Stimulated activated memory B cell treated with anti-CD40 and anti-IgM and Interleukin-4, amounts not matched to agents 10 μg/mL and 1 μg/mL and 100 μg/mL, for 72 hours (primary cell): Measurements from ENCODE around the gene FAM78A.

ENCODE experiments used
- ATAC-seq: fragments of 150-1000 bp; cut with Tn5 transposase; 2 replicates; pipeline ENCODE4 v1.10.0; 2021
- H3K27ac Mint-ChIP-seq: one replicate; pipeline ENCODE4 v1.8.0; 2022; ENCODE audit warnings: mild to moderate bottlenecking, mixed read lengths
- H3K27me3 Mint-ChIP-seq: one replicate; pipeline ENCODE4 v1.8.0; 2022; ENCODE audit warnings: mixed read lengths
- H3K36me3 Mint-ChIP-seq: one replicate; pipeline ENCODE4 v1.8.0; 2022; ENCODE audit warnings: mixed read lengths
- H3K4me1 Mint-ChIP-seq: one replicate; pipeline ENCODE4 v1.8.0; 2022; ENCODE audit warnings: mixed read lengths
- H3K4me3 Mint-ChIP-seq: one replicate; pipeline ENCODE4 v1.8.0; 2022; ENCODE audit warnings: mild to moderate bottlenecking, moderate library complexity, mixed read lengths
- H3K9me3 Mint-ChIP-seq: one replicate; pipeline ENCODE4 v1.8.0; 2022; ENCODE audit warnings: mixed read lengths

Gene FAM78A

GRCh38 chr9:131307974-131308373 lies 31.7 kb upstream of the FAM78A start:
- Mint-ChIP-seq H3K27me3 (peaks cover 8% of the 10 kb centered on the region), H3K9me3 (no peaks in the 10 kb centered on the region), H3K27ac (no peak overlapping the region), H3K4me1 (peaks cover 6% of the 10 kb centered on the region), H3K36me3 (no peaks in the 10 kb centered on the region), H3K4me3 (no peak overlapping the region)
- ATAC-seq = peak; percentile 34

GRCh38 chr9:131306397-131307004 lies 30.2 kb upstream of the FAM78A start:
- Mint-ChIP-seq H3K4me3 (no peak overlapping the region), H3K4me1 (peaks cover 13% of the 10 kb centered on the region), H3K27me3 (peaks cover 8% of the 10 kb centered on the region), H3K36me3 (no peaks in the 10 kb centered on the region), H3K9me3 (no peaks in the 10 kb centered on the region), H3K27ac (no peak overlapping the region)
- no peak for ATAC-seq

- Mint-ChIP-seq H3K27me3 (peaks cover 8% of the 10 kb centered on the region), H3K4me3 (no peak overlapping the region), H3K4me1 (peaks cover 6% of the 10 kb centered on the region), H3K27ac (no peak overlapping the region), H3K9me3 (no peaks in the 10 kb centered on the region), H3K36me3 (no peaks in the 10 kb centered on the region)
- ATAC-seq = no peak
Measured at GRCh38 chr9:131304676-131305355, 28.5 kb upstream of the FAM78A start.

GRCh38 chr9:131303381-131304321 lies 27.3 kb upstream of the FAM78A start:
- Mint-ChIP-seq H3K36me3 (no peaks in the 10 kb centered on the region), H3K4me3 (no peak overlapping the region), H3K27me3 (peaks cover 8% of the 10 kb centered on the region), H3K4me1 (peaks cover 6% of the 10 kb centered on the region), H3K27ac (no peak overlapping the region), H3K9me3 (no peaks in the 10 kb centered on the region)
- no peak for ATAC-seq

GRCh38 chr9:131302244-131303075 lies 26.1 kb upstream of the FAM78A start:
- no peaks in the 10 kb centered on the region for H3K9me3 Mint-ChIP-seq
- no peak overlapping the region for H3K27ac Mint-ChIP-seq
- ATAC-seq = no peak
- H3K27me3 Mint-ChIP-seq = peaks cover 8% of the 10 kb centered on the region
- peaks cover 6% of the 10 kb centered on the region for H3K4me1 Mint-ChIP-seq
- H3K4me3 Mint-ChIP-seq = no peak overlapping the region
- no peaks in the 10 kb centered on the region for H3K36me3 Mint-ChIP-seq

- H3K4me1 Mint-ChIP-seq = peaks cover 6% of the 10 kb centered on the region
- no peak overlapping the region for H3K4me3 Mint-ChIP-seq
- H3K36me3 Mint-ChIP-seq = no peaks in the 10 kb centered on the region
- no peaks in the 10 kb centered on the region for H3K9me3 Mint-ChIP-seq
- no peak overlapping the region for H3K27ac Mint-ChIP-seq
- peaks cover 8% of the 10 kb centered on the region for H3K27me3 Mint-ChIP-seq
- no peak for ATAC-seq
Measured at GRCh38 chr9:131300444-131300843, 24.1 kb upstream of the FAM78A start.

GRCh38 chr9:131299961-131300347 lies 23.6 kb upstream of the FAM78A start:
- ATAC-seq = no peak
- no peaks in the 10 kb centered on the region for H3K36me3 Mint-ChIP-seq
- H3K4me1 Mint-ChIP-seq = peaks cover 6% of the 10 kb centered on the region
- H3K4me3 Mint-ChIP-seq = no peak overlapping the region
- peaks cover 8% of the 10 kb centered on the region for H3K27me3 Mint-ChIP-seq
- H3K9me3 Mint-ChIP-seq = no peaks in the 10 kb centered on the region
- no peak overlapping the region for H3K27ac Mint-ChIP-seq

- Mint-ChIP-seq H3K4me3 (no peak overlapping the region), H3K27me3 (peaks cover 3% of the 10 kb centered on the region), H3K4me1 (peaks cover 6% of the 10 kb centered on the region), H3K9me3 (no peaks in the 10 kb centered on the region), H3K36me3 (no peaks in the 10 kb centered on the region), H3K27ac (no peak overlapping the region)
- ATAC-seq = no peak
Measured at GRCh38 chr9:131299346-131299960, 23.1 kb upstream of the FAM78A start.

- Mint-ChIP-seq H3K4me1 (peaks cover 6% of the 10 kb centered on the region), H3K9me3 (no peaks in the 10 kb centered on the region), H3K27ac (no peak overlapping the region), H3K27me3 (no peaks in the 10 kb centered on the region), H3K4me3 (no peak overlapping the region), H3K36me3 (no peaks in the 10 kb centered on the region)
- ATAC-seq = no peak
Measured at GRCh38 chr9:131298816-131299215, 22.5 kb upstream of the FAM78A start.

GRCh38 chr9:131298341-131298740 lies 22.0 kb upstream of the FAM78A start:
- no peak for ATAC-seq
- H3K4me1 Mint-ChIP-seq = peaks cover 6% of the 10 kb centered on the region
- no peaks in the 10 kb centered on the region for H3K27me3 Mint-ChIP-seq
- no peaks in the 10 kb centered on the region for H3K36me3 Mint-ChIP-seq
- no peaks in the 10 kb centered on the region for H3K9me3 Mint-ChIP-seq
- H3K27ac Mint-ChIP-seq = no peak overlapping the region
- no peak overlapping the region for H3K4me3 Mint-ChIP-seq

GRCh38 chr9:131297903-131298302 lies 21.6 kb upstream of the FAM78A start:
- Mint-ChIP-seq H3K4me3 (no peak overlapping the region), H3K27me3 (no peaks in the 10 kb centered on the region), H3K9me3 (no peaks in the 10 kb centered on the region), H3K36me3 (no peaks in the 10 kb centered on the region), H3K27ac (no peak overlapping the region), H3K4me1 (peaks cover 6% of the 10 kb centered on the region)
- ATAC-seq = no peak

GRCh38 chr9:131296906-131297500 lies 20.7 kb upstream of the FAM78A start:
- Mint-ChIP-seq H3K36me3 (no peaks in the 10 kb centered on the region), H3K9me3 (no peaks in the 10 kb centered on the region), H3K27ac (no peak overlapping the region), H3K4me3 (no peak overlapping the region), H3K4me1 (no peaks in the 10 kb centered on the region), H3K27me3 (no peaks in the 10 kb centered on the region)
- no peak for ATAC-seq

GRCh38 chr9:131296460-131296859 lies 20.1 kb upstream of the FAM78A start:
- Mint-ChIP-seq H3K27me3 (no peaks in the 10 kb centered on the region), H3K4me3 (no peak overlapping the region), H3K36me3 (no peaks in the 10 kb centered on the region), H3K9me3 (no peaks in the 10 kb centered on the region), H3K27ac (no peak overlapping the region), H3K4me1 (no peaks in the 10 kb centered on the region)
- no peak for ATAC-seq

GRCh38 chr9:131292937-131293336 lies 16.6 kb upstream of the FAM78A start:
- no peaks in the 10 kb centered on the region for H3K27me3 Mint-ChIP-seq
- H3K4me3 Mint-ChIP-seq = no peak overlapping the region
- H3K4me1 Mint-ChIP-seq = no peaks in the 10 kb centered on the region
- H3K36me3 Mint-ChIP-seq = no peaks in the 10 kb centered on the region
- H3K27ac Mint-ChIP-seq = no peak overlapping the region
- no peaks in the 10 kb centered on the region for H3K9me3 Mint-ChIP-seq
- no peak for ATAC-seq
